Glutamatergic neuron (in vitro differentiated cells): ENCODE results near the gene NABP2. TPM values are rescaled to one million over a fixed set of nuclear protein-coding genes. Genes with fewer than 3 reads are reported as not detected.
A peak's percentile ranks its signal among the peaks of the same experiment; 100 is the strongest.

Experiments
- DNase-seq: peaks from one replicate; pipeline ENCODE4 v3.0.0; 2022
- H3K27ac Mint-ChIP-seq: one replicate; pipeline ENCODE4 v1.8.0; 2020; ENCODE audit warnings: mild to moderate bottlenecking, mixed read lengths, inconsistent platforms; ENCODE audit not compliant: unreplicated experiment
- H3K27me3 Mint-ChIP-seq: one replicate; pipeline ENCODE4 v1.8.0; 2020; ENCODE audit warnings: mild to moderate bottlenecking, moderate library complexity, mixed read lengths, inconsistent platforms; ENCODE audit not compliant: unreplicated experiment
- H3K36me3 Mint-ChIP-seq: one replicate; pipeline ENCODE4 v1.8.0; 2020; ENCODE audit warnings: mild to moderate bottlenecking, mixed read lengths, inconsistent platforms; ENCODE audit not compliant: unreplicated experiment
- H3K4me1 Mint-ChIP-seq: one replicate; pipeline ENCODE4 v1.8.0; 2020; ENCODE audit warnings: mild to moderate bottlenecking, low read depth, mixed read lengths, inconsistent platforms; ENCODE audit not compliant: unreplicated experiment
- H3K4me3 Mint-ChIP-seq: one replicate; pipeline ENCODE4 v1.8.0; 2020; ENCODE audit warnings: mild to moderate bottlenecking, mixed read lengths, inconsistent platforms; ENCODE audit not compliant: unreplicated experiment
- H3K9me3 Mint-ChIP-seq: one replicate; pipeline ENCODE4 v1.8.0; 2020; ENCODE audit warnings: mild to moderate bottlenecking, moderate library complexity, mixed read lengths, inconsistent platforms; ENCODE audit not compliant: unreplicated experiment
- CTCF ChIP-seq: fragments of 200-600 bp; sonication (generic); IDR thresholded peaks from one replicate; pipeline ENCODE4 v1.5.0; 2021; ENCODE audit not compliant: partially characterized antibody, unreplicated experiment
- total RNA-seq: library from RNA; stranded (reverse); fragmentation: NEBNext Ultra II Directional; extraction: Animal tissue kit (Norgen Biotek cat#: 25700); gene quantifications from one replicate; pipeline ENCODE4 v1.2.1, GENCODE V29; 2021; ENCODE audit not compliant: unreplicated experiment

Gene NABP2
- total RNA-seq, 1 donor from 2014 or later: 42.6 TPM

GRCh38 chr12:56202838-56203237 is 21.3 kb upstream of the NABP2 start:
- DNase-seq: no peak
- H3K27me3 Mint-ChIP-seq: no peaks in the 10 kb centered on the region
- no peak for TF ChIP-seq CTCF

GRCh38 chr12:56204275-56204674 is 19.9 kb upstream of the NABP2 start:
- no peak for DNase-seq
- H3K36me3 Mint-ChIP-seq: peaks cover 5% of the 10 kb centered on the region
- H3K4me1 Mint-ChIP-seq: no peaks in the 10 kb centered on the region
- no peaks in the 10 kb centered on the region for H3K9me3 Mint-ChIP-seq
- H3K27ac Mint-ChIP-seq: no peak overlapping the region
- TF ChIP-seq CTCF: no peak
- peak overlapping the region; percentile 17 for H3K4me3 Mint-ChIP-seq
- H3K27me3 Mint-ChIP-seq: no peaks in the 10 kb centered on the region

More at GRCh38 chr12:56202838-56203237, 21.3 kb upstream of the NABP2 start:
- Mint-ChIP-seq H3K27ac (no peak overlapping the region), H3K36me3 (peaks cover 5% of the 10 kb centered on the region), H3K4me3 (no peak overlapping the region), H3K9me3 (no peaks in the 10 kb centered on the region), H3K4me1 (no peaks in the 10 kb centered on the region)

- Mint-ChIP-seq H3K4me1 (no peaks in the 10 kb centered on the region), H3K4me3 (no peak overlapping the region), H3K27ac (no peak overlapping the region), H3K36me3 (peaks cover 11% of the 10 kb centered on the region), H3K27me3 (no peaks in the 10 kb centered on the region), H3K9me3 (peaks cover 2% of the 10 kb centered on the region)
- DNase-seq: no peak
- TF ChIP-seq CTCF: no peak
Measured at GRCh38 chr12:56205445-56205844, 18.7 kb upstream of the NABP2 start.

- H3K27ac Mint-ChIP-seq: peak overlapping the region; percentile 3
- TF ChIP-seq CTCF: peak; percentile 47
- no peaks in the 10 kb centered on the region for H3K27me3 Mint-ChIP-seq
- H3K9me3 Mint-ChIP-seq: peaks cover 2% of the 10 kb centered on the region
- peak overlapping the region; percentile 23 for H3K4me3 Mint-ChIP-seq
- H3K4me1 Mint-ChIP-seq: no peaks in the 10 kb centered on the region
- H3K36me3 Mint-ChIP-seq: peaks cover 11% of the 10 kb centered on the region
- DNase-seq: peak; percentile 76
Measured at GRCh38 chr12:56206452-56207166, 17.5 kb upstream of the NABP2 start.

- no peak overlapping the region for H3K4me3 Mint-ChIP-seq
- DNase-seq: no peak
- no peak for TF ChIP-seq CTCF
- H3K4me1 Mint-ChIP-seq: no peaks in the 10 kb centered on the region
- H3K36me3 Mint-ChIP-seq: peaks cover 11% of the 10 kb centered on the region
- H3K27ac Mint-ChIP-seq: no peak overlapping the region
- H3K9me3 Mint-ChIP-seq: peaks cover 2% of the 10 kb centered on the region
- no peaks in the 10 kb centered on the region for H3K27me3 Mint-ChIP-seq
Measured at GRCh38 chr12:56208006-56208405, 16.1 kb upstream of the NABP2 start.
